T-helper 9 cell (primary cell): ENCODE data around the gene BNC2.

Experiments used
- DNase-seq: peaks from one replicate; pipeline ENCODE4 v3.0.0-alpha.2; 2020

Gene BNC2

DNA sequence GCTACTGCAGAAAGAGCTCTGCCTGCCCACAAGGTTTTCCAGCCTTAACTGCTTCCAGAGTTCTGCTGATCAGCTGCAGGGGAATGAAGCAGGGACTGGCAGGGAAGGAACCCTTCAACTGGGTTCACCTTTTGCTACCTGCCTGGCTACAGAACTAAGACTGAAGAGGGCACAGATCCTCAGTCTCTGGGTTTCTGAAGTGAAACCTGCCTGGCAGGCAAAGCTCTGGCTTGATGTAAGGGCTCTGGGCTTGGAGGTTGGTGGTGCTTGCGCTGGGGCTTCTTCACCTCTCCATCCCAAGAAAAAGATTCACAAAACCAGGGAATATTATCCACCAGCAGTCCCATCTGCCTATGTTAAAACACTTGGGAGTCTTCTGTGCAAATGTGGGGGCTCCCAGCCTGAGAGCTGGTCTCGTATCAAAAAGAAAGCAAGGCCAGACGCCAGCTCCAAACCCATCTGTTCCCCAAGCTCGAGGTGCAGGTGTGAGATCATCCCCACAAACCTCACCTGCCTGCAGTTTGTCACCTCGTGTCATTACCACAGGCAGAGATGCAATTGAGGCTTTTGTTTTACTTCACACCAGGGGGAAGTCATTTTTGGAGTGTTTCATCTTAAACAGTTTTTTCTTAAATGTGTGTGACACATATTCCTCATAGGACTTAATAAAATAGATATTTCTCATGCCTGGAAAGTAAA lies 58.3 kb downstream of the BNC2 start:
- no peak for DNase-seq

DNA sequence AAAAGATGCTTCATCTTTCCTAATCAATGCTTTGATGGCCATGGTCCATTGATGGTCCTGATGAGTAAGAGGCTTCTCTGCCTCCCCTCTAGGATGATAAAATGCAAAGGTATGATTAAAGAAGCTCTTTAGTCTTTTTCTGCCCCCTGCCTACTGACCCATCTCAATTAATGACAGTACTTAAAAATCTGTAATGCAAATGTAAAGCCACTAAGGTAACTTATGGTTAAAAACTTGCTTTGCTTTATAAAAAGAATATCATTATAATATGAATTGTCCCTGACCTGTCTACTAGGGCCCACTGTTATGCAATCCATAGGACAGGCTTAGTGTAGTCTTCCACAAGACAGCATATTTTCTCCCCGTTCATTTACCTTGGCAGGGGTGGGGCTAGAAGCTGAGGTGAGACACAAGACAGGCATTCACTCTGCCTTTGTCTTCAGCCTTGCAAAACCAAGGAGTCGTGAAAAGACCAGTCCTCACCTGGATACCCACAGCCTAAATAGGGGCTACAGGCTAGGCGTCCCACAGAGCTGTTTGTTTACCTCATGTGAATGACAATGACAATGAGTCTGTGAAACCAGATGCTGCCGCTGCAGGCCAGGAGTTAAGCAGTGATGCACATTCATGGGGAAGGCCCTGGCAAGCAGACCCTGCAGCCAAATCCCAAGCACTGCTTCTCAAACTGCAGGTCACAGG lies 60.4 kb downstream of the BNC2 start:
- no peak for DNase-seq

DNA sequence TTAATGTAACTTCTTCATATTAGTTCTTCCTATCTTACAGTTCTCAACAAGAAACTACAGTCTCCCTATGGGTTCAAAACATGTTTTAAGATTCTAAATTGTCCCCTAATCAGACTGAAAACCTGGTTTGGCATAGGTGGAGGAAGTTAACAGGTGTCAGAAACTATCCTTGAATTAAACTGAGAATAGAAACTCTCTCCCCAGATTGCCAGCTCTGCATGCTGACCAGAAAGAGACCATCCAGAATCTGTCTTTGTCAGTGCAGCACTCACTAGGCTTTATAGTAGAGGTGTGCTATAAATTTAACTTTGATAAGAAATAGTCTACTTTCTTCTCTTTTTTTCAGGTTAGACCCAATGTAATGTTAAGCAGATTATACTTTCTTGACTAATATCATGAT lies 63.8 kb downstream of the BNC2 start:
- no peak for DNase-seq

DNA sequence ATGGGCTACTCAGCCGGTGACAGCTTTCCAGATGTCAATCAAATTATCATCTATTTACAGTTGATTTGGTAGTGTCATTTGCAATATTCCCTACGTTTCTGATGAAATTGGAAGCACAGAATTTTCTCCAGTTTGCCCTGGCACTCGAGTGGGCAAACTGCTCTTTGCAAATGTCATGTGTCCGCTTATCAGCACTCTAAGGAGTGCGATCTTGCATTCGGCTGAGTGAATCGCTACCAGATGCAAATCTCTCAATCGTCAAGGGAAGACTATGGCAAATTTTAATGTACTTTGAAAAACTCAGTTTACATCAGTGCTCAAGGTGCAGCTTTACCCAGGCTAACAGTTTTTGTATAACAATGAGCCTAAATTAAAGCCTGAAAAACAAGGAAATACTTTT lies 66.8 kb downstream of the BNC2 start:
- no peak for DNase-seq

DNA sequence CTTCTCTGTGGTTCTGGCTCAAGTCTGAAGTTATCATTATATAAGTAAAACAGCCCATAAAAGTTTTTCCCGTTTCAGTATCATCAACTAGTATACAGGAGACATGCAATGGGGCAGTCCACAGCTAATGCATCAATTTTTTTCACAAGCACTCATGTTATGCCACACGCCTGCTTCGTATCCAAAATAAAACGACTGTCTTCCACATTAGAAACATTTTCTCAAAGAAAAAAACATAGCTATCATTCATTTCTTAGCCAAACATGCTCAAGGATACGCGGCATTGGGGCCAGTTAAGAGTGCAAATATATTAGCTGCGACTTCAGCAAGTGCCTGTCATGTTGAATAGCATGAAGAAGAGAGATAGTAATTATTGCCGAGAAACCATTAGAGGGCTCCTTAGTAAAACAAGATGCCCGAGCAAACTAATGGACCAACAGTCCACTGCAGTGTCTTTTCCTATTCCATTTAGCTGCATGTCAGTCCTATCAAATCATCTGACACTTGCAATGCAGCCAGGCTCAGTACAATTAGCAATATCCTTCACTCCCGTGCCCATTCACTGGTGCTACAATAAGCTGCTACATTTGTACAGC lies 68.5 kb downstream of the BNC2 start:
- DNase-seq = no peak

DNA sequence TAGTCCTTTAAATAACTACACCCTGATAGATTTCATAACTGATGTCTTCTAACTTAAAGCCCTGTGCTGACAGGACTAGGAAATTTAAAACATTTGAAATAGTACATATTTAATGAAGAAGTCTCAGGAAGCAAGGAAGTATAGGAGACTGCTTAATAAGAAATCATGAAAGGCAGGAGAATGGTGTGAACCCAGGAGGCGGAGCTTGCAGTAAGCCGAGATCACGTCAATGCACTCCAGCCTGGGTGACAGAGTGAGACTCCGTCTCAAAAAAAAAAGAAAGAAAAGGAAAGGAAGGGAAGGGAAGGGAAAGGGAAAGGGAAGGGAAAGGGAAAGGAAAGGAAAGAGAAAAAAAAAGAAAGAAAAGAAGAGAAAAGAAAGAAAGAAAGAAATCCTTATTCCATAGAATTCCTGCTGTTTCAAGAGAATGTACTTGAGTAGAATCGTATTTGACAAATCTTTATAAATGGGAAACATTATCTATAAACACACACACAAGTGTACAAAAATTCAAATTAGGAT lies 74.1 kb downstream of the BNC2 start:
- DNase-seq = no peak

DNA sequence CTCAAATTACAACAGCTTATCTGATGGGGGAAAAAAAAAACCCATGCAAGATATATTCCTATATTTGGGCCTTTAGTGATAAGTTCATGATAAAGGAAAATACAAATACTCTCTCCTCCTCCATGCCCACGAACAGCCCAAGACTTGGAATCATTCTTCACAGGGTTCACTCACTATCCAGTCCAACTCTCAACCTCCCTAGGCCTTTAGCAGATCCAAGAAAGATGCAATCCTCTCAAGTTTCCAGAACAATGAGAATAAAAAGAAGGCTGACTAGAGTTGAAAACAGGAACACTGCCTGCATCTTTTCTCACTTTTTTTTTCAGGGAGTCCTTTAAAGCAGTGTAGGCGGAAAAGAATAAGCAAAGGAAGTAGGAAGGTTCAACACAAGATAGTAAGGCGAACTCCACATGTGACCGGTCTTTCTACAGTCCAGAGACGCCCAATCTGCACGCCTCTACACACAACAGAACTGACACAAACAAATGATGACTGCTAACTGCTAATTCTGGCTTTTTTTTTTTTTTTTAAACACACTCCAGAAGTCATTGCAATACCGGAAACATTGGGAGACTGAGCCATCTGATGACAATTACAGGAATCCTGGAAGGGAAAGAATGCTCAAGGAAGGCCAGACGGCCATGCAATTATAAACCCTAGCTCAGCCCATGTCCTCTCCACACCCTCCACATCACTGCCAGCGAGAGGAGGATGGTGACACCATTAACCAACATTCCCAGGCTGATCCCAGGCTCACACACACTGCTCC lies 75.4 kb downstream of the BNC2 start:
- DNase-seq = no peak

DNA sequence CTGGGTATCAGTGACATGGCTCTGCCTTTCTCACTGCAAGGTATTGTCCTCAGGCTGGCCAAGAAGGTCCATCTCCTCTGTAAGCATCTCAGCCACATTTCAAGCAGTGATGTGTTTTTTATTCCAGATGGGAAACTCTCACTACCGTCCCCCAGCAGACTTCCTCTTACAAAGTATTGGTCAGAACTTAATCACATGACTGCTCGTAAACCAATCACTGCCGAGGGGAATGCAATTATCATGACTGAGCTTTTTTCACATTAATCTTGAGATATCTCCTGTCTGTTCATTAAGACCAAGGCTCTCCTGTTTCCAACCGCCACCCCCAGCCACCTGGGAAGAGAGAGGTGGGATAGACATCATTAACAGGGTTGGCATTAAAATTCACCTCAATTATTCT lies 76.4 kb downstream of the BNC2 start:
- no peak for DNase-seq

DNA sequence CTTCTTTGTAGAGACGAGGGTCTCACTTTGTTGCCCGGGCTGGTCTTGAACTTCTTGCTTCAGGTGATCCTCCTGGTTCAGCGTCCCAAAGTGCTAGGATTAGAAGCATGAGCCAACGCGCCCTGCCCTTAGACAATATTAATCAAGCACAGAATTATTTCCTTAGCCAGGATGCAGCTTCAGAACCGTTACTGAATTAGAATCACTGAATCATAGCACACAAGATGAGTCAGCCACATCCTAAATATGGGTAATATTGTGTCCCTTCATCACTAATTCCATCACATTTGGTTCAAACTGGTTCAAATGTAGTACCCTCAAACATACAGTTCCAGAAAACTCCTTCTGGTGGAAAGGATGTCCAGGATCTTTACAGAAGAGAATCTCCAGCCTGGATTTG lies 82.7 kb downstream of the BNC2 start:
- no peak for DNase-seq

DNA sequence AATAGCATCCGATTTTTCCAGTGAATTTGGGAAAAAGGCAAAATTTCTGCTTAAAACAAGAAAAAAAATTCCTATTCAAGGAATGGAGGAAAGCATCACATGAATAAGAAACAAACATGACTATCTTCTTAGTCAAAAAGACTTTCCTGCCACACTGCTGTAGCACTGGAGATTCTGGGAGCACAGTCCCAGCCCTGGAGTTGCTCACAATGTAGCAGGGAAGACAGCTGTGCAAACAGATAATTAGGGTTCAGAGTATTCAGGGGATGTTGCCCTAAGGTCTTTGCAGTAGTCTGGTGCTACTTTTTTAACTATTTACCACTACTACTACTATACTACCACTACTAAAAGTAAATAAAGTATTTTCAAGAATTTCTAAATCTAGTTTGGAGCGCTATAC lies 86.5 kb downstream of the BNC2 start:
- no peak for DNase-seq

DNA sequence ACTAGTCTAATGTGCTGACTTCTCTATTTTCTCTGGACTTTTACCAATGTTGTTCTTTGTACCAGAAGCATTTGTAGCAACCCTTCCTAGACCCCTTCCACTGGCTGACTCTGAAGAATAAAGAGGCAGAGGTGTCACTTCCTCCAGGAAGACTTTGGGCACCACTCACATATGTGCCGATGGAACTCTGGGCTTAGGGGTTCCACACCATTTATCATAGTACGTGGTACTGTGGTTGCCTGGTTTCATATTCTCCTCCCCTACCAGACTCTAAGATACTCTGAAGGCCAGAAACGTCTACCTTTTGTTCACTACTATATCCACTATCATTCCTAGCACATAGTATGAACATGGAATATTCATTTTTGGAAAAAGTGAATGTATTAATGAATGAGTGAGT lies 88.0 kb downstream of the BNC2 start:
- no peak for DNase-seq

DNA sequence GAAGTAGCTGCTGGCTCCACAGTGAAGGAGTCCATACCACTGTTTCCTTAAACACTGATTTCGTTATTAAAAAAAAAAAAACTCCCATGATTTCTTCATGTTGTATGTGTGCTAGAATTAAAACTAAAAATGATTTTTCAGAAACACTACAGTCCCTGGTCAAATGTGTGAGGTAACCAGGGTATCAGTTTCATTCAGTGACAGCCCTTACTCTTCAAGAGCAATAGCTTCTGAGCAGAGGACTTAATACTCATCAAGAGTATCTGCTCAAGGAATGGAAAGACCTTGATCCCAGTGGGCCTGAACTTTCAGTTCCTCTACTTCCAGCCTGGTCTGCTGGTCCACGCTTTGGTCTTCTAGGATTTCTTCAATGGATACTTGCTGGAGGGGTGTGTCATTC lies 95.1 kb downstream of the BNC2 start:
- DNase-seq = no peak

DNA sequence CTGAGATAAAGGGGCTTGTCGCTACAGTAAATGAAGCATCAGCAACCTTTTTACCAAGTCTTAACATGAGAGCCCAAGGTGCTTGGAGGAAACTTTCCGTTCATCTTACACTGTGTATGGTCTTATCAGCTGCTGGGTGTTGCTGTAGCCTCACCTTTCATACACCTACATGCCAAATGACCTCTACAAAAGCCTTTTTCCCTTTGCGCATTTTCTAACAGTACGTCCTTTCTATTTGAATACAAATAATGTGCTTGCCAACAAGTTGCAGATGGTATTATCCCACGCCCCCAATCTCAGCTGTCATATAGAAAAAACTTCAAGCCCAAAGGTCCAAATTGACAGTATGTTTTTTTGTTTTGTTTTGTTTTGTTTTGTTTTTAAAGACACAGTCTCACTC lies 96.9 kb downstream of the BNC2 start:
- no peak for DNase-seq

DNA sequence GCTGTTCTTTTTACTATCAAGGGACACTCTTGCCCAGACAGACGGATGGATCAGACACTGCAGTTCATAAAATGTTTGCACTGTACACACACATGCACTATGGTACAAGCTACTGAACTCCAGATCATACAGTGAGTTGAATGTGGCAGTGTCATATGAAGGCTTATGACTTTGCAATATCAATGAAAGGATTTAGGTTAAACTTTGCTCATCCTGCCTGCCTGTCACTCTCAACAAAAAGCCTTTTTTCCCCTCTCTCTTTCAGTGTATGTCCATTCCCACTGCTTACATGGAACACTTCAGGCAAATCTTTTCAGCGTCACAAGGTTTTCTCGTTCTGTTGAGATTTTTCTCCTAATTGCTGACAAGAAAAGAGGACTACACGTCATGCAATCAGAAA lies 97.4 kb downstream of the BNC2 start:
- DNase-seq = no peak

DNA sequence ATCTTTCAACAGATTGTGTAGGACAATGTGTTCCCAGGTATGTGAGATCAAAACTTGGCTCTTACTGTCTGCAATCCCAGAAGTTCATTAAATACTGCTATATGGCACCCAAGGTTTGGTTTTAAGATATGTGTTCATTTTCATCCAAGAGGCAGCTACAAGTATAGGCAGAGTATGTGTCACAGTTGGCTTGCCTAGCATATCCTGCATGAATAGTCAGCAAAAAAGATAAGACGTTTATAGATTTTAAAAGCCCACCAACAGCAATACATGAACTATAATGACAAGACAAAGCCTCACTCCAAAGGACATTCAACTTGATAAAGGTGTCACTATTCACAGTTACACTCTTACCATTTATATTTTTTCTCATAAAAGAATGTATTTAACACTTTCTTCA lies 99.1 kb downstream of the BNC2 start:
- no peak for DNase-seq

DNA sequence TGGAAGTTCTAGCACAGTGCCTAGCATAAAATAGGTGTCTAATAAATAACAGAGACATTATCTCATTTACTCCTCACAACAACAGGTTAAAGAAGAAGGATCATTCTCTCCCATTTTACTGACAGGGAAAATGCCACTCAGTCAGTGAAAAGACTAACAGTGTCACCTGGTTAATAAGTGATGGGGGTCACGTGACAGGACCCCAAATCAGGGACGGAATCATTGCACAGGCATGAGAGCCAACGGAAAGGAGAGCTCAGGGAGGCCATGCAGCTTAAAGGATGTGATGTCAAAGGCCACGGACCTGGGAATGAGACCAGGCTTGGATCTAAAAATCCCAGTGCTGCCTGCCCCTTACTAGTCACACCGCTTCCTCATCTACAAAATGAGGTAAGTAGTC lies 101.2 kb downstream of the BNC2 start:
- DNase-seq = no peak

DNA sequence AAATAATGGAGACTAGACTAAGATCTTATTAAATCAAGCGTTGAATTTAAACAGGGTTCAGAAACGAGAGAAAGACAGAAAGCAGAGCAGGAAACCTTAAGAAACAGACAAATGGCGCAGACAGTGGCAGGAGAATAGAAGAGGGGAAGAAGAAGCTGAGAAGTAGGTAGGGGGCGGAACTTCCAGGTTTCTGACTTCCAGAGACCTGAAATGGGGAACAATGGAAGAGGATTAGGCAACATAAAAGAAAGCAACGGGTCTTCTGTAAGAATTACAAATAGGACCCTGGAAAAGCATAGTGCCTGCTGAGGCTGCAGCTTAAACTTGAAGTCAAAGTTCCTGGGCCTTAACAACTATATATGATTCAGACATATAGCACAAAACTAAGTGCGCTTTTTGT lies 101.7 kb downstream of the BNC2 start:
- no peak for DNase-seq

DNA sequence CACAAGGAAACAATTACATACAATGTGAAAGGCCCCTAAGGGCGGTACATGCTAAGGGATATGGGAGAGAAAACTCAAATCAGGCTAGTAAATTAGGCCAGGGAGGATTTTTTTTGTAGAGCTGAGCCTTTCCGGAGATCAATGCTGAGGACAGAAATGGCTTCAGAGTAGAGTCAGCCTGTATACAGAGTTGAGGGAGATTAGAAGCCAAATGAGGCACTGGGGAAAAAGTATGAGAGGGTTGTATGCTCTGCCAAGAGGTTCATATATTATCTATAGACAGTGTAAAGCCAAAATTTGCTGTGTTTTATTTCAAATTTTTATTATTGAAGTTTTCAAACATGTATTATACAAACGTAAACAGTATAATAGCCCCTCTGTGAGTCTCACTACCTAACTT lies 103.1 kb downstream of the BNC2 start:
- DNase-seq = no peak

DNA sequence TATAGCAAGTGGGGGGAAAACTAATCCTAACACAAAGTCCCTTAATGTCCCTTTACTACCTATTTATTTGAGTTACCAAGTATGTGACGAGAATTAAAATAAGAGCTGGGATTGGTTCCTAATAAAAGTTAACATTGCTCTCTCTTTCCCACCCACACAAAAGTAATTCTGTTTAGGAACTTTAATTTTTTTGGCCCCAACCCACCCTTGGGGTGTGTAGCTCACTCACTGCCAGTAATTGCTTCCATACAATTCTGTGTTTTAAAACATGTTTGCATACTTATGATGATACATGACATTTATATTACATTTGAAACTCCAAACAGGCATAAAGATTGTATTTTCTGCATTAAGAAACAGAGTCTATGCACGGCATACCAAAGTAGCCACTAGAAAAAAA lies 106.5 kb downstream of the BNC2 start:
- no peak for DNase-seq

DNA sequence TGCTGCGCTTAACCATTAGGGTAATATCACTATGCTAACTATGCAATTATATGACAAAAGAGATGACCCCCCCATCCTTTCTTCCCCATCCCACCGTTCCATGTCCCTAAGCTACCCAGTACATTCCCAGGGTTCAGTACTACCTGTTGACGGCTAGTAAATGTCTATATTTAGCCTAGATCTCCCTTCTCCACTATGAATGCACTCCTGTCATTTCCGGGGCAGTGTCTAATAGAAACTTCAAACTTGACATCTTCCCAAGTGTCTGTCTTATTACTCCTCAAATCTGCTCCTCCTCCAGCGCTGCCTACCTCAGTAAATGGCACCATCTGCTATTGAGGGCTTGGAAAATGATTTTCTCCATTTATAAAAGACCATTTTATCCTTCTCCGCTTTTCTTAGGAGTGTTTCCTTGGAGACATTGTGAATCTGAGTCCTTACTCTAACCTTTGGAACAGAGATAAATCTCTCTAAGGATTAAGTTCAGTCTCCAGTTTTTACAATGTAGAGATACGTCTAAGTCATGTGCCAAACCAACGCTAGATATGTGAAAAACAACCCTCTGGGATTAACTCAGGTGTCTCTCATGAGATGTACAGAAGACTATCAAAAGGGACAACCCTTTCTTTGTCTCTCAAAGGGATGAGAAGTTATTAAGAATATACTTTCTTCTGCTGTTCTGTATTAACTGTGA lies 114.9 kb downstream of the BNC2 start:
- no peak for DNase-seq

DNA sequence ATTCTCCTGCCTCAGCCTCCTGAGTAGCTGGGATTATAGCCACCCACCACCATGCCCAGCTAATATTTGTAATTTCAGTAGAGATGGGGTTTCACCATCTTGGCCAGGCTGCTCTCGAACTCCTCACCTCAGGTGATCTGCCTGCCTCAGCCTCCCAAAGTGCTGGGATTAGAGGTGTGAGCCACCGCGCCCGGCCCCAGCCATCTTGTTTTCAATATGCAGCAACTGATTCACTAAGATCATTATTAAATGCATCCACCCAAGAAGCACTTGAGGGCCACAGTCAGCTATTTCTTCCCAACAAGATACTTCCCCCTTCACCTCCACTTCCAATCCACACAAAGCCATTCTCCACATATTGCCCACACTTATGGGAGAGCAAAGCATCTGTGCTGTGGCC lies 115.8 kb downstream of the BNC2 start:
- DNase-seq = no peak

DNA sequence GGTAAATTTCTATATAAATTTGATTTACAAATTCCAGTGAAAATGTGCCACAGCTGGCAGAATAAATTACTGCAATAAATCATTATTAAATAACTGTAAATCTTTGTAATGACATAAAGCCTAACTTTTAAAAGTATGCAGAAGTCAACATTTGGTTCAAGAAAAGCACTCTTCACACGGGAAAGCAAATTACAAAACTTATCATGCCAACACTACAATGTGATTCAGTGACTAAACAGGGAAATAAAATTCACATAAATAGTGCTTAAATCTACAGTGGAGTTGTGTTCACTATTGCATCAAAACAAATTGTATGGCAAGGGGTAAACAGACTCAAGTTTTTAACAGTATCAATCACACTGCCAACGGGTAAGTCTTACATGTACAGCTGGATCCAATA lies 117.2 kb downstream of the BNC2 start:
- no peak for DNase-seq

DNA sequence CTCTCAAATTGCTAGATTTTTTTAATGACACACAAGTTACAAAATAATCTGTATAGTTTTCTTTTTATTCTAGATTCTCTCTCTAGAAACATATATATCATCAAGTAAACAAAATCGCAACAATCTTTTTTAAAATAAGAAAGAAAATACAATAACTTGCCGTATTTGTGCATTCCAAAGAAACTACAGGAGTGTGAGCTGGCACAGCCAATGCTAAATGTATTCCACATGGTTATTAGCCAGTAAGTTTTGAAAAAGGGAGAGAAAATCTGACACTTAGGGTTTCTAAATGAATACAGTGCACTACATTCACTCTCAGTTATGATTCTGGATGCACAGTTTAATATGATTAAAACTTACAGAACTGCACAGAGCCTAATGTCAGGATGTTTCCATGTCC lies 117.9 kb downstream of the BNC2 start:
- no peak for DNase-seq
